Activated CD4-positive, alpha-beta T cell treated with anti-CD3 and anti-CD28 coated beads for 1 hour (primary cell): Measurements from ENCODE around the gene POLR2J2.
"Not testable (repeated sequence)": the region's sequence is repeated elsewhere in the genome, so short reads cannot be mapped to it uniquely, and the experiment has no call there.

ENCODE experiments used
- DNase-seq: peaks from one replicate; pipeline ENCODE4 v3.0.0-alpha.2; 2020

The POLR2J2 gene

GRCh38 chr7:102671166-102671955 lies at the start of gene POLR2J2:
Gene POLR2J2 (minus strand): TSS chr7:102671663. CDS start chr7:102671601, 62 bp downstream.
- DNase-seq = not testable (repeated sequence)

GRCh38 chr7:102718491-102718890 lies 47.0 kb upstream of the POLR2J2 start:
- DNase-seq = not testable (repeated sequence)

GRCh38 chr7:102715718-102716117 lies 44.3 kb upstream of the POLR2J2 start:
- not testable (repeated sequence) for DNase-seq

- not testable (repeated sequence) for DNase-seq
These were observed 43.5 kb upstream of the POLR2J2 start for GRCh38 chr7:102714774-102715522.

GRCh38 chr7:102713691-102714080 lies 42.2 kb upstream of the POLR2J2 start:
- not testable (repeated sequence) for DNase-seq

- not testable (repeated sequence) for DNase-seq
These were observed 41.7 kb upstream of the POLR2J2 start for GRCh38 chr7:102713011-102713690.

- DNase-seq = not testable (repeated sequence)
These were observed 27.7 kb upstream of the POLR2J2 start for GRCh38 chr7:102698962-102699750.

GRCh38 chr7:102697642-102698512 lies 26.4 kb upstream of the POLR2J2 start:
- DNase-seq = not testable (repeated sequence)

- DNase-seq = not testable (repeated sequence)
These were observed 24.5 kb upstream of the POLR2J2 start for GRCh38 chr7:102696009-102696408.

GRCh38 chr7:102695033-102695552 lies 23.6 kb upstream of the POLR2J2 start:
- not testable (repeated sequence) for DNase-seq

- not testable (repeated sequence) for DNase-seq
These were observed 22.5 kb upstream of the POLR2J2 start for GRCh38 chr7:102694008-102694407.

- not testable (repeated sequence) for DNase-seq
These were observed 19.1 kb upstream of the POLR2J2 start for GRCh38 chr7:102690602-102691001.

- DNase-seq = not testable (repeated sequence)
These were observed 18.2 kb upstream of the POLR2J2 start for GRCh38 chr7:102689436-102690282.

GRCh38 chr7:102688299-102689036 lies 17.0 kb upstream of the POLR2J2 start:
- not testable (repeated sequence) for DNase-seq

- not testable (repeated sequence) for DNase-seq
These were observed 11.1 kb upstream of the POLR2J2 start for GRCh38 chr7:102682560-102682959.

- DNase-seq = not testable (repeated sequence)
These were observed 9.3 kb upstream of the POLR2J2 start for GRCh38 chr7:102680780-102681179.

- DNase-seq = not testable (repeated sequence)
These were observed 4.1 kb upstream of the POLR2J2 start for GRCh38 chr7:102675545-102675944.

- not testable (repeated sequence) for DNase-seq
These were observed 2.1 kb upstream of the POLR2J2 start for GRCh38 chr7:102673447-102674067.

GRCh38 chr7:102671956-102672307 lies 469 bp upstream of the POLR2J2 start:
- DNase-seq = not testable (repeated sequence)
